ENCODE data around the gene SRD5A1.

SRD5A1 gene

DNA sequence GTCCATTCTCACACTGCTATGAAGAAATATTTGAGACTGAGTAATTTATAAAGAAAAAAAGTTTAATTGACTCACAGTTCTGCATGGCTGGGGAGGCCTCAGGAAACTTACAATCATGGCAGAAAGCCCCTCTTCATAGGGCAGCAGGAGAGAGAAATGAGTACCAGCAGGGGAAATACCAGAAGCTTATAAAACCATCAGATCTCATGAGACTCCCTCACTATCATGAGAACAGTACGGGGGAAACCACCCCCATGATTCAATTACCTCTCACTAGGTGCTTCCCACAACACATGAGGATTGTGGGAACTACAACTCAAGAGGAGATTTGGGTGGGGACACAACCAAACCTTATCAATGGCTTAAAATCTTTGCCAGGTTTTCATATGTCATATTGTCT lies 59.7 kb downstream of the SRD5A1 start:
- peak in 1 of 2 donors; percentile 40 for DNase-seq

DNA sequence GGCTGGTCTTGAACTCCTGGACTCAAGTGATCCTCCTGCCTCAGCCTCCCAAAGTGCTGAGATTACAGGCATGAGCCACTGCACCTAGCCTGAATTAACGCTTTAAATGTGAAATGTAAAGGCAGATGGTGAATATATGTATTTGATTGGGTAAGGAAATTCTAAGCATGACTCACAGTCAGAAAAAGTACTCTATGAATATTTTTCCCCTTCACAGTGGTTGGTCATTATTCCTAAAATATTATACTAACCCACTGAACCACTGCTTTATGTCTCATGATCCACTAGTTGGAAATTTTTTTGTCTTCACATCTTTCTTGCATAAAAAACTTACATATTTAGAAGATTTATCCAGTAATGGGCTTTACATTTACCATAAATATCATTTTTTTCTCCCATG lies 65.5 kb downstream of the SRD5A1 start:
- DNase-seq = peak in 1 of 2 donors; percentile 13

GRCh38 chr5:6699357-6699756 lies 66.1 kb downstream of the SRD5A1 start:
- DNase-seq = no peak

DNA sequence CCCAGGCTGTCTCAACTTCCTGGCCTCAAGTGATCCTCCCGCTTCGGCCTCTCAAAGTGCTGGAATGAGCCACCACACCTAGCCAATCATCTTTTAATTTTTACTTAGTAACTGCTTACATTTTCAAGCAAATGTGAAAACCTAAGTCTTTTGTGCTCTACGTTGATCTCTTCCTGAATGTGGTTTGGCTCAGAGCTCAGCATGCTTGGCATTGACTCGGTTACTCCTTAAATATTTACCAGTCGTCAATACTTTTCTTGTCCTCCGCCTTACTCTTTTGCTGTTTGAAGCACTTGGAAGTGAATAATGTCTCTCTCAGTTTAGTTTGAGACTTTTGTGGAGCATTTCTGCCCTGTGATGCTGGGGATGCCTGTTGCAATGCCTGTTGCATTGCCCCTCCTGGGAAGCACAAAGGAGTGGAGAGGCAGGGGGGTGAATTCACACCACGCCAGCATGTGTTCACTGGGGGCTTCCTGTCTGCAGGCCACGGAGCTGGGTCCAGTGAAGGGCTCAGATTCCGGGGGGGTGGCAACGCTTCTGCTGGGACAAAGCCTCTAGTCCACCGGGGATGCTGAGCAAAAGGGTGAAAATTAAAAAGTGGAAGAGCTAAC lies 66.9 kb downstream of the SRD5A1 start:
- no peak for DNase-seq

GRCh38 chr5:6700685-6701355 lies 67.6 kb downstream of the SRD5A1 start:
- DNase-seq = no peak

DNA sequence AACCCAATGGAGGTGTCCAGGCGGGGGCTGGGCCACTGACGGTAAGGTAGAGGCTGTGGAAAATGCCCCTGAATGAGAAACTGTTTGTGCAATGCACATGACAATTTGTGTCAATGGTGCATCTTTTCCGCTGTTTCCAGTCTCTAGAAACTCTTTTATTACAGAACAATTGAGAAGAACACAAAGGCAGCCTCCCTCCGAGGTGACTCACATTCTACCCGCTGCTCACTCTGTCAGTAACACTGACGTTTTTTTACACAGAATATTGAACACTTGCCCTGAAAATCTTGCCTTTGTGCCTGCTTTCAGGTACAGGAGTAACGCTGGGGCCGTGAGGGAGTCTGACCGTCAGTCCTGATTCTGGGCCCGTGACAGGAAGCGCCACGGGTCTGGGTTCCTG lies 68.3 kb downstream of the SRD5A1 start:
- DNase-seq = no peak

GRCh38 chr5:6702633-6703032 lies 69.4 kb downstream of the SRD5A1 start:
- no peak for DNase-seq

GRCh38 chr5:6703806-6704205 lies 70.6 kb downstream of the SRD5A1 start:
- DNase-seq = peak; percentile 28 to 33

DNA sequence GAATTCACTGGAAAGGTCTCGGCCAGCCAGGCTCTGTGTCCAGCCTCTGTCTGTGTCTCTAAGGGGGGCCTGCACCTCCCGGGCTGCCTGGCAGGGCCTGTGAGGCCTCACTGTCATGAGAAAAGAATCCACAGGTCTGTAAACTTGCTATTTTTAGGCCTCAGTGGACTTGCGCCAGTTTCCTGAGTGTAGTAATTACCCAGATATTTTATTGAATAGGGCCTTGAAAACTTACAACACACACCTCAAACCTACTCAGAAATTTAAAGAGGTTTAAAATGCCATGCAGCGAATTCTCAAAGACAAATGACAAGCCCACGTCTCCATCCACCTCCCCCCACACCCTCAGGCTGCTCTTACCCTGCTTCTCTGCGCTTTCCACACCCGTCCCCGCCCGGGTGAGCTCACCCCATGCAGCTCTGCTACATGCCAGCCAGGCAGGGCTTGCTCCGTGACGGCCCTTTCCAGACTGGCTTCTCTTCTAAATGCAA lies 71.2 kb downstream of the SRD5A1 start:
- peak in 1 of 2 donors; percentile 16 for DNase-seq

DNA sequence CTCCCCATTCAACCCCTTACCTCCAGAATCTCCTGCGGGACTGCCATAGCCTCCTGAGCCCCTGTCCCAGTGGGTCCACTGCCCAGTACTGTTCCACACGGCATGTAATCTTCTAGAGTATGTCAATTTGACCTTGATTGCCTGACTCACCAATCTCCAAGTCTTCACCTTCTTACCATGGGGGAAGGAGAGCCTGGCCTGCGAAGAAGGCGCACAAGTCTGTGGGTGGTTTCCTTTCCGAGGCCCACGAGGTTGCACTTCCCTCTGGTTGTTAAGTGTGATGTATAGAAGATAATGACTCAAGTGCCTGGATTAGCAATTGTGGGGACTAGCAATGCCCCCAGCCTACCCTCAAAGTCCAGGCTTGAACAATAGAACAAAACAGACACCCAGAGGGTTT lies 71.8 kb downstream of the SRD5A1 start:
- peak; percentile 77 to 90 for DNase-seq

DNA sequence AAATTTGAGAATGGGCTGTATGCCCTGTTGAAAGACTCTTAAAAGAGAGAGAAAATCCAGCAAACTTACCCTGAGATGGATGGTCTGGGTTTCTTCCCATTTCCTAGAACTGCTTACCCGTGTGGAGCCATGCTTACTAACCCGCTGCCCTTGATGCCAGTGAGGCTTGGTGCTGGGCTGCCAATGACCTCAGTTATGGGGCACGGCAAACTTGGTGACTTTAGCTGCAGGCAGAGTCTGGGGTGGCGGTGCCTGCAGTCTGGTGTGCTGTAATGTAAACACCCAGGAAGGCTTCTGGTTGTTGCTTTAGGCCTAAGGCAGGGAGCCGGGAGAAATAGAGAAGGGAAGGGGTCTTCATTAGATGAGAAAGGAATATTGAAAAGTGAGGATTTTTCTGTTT lies 72.7 kb downstream of the SRD5A1 start:
- DNase-seq = no peak

DNA sequence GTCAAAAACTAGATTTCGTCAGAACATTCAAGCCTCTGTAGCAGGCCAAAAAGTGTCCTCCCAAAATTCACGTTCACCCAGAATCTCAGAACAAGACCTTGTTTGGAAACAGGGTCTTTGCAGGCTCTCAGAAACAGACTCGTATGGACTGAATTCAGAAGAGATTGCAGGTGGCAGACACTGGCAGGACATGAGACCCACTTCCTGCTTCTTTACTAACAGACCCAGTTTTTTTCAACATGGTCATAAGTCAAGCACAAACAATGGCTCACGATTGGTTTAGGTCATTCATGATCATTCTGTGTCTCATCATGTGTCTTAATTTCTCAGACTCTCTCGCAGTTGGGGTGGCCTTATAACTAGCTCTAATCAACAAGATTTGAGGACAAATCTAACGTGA lies 74.6 kb downstream of the SRD5A1 start:
- DNase-seq = no peak

DNA sequence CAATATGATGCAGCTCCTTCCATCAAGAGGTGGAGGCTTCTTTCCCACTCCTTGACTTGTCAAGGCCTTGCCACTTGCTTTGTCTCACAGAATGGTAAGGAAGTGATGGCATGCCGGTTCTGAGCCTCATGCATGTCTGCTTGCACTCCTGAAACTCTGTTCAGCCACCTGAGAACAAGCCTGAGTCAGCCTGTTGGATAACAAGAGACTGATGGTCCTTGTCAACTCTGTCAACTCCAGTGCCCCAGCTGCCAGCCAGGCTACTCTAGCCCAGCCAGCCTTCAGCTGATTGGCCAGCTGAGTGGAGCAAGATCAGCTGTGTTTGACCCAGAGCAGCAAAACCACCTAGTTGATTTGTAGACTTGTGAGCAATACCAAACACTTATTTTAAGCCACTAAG lies 75.6 kb downstream of the SRD5A1 start:
- DNase-seq = no peak

DNA sequence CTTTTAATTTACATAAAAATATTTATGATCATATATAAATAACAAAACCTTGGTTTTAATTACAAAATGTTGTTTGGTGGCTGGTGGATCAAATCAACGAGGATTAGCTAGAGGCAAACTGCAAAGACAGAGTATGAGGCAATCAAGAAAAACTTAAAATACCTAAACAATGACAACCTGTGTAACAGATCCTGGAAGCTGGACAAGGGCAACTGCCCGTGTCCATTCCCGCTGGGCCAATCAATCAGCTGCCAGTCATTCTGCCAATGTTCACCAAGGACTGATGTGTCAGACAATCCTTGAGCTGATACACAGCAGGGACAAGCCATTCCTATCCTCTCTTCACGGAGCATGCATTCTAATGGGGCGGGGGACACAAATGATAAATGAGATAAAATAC lies 76.8 kb downstream of the SRD5A1 start:
- no peak for DNase-seq

GRCh38 chr5:6710551-6711318 lies 77.5 kb downstream of the SRD5A1 start:
- no peak for DNase-seq

DNA sequence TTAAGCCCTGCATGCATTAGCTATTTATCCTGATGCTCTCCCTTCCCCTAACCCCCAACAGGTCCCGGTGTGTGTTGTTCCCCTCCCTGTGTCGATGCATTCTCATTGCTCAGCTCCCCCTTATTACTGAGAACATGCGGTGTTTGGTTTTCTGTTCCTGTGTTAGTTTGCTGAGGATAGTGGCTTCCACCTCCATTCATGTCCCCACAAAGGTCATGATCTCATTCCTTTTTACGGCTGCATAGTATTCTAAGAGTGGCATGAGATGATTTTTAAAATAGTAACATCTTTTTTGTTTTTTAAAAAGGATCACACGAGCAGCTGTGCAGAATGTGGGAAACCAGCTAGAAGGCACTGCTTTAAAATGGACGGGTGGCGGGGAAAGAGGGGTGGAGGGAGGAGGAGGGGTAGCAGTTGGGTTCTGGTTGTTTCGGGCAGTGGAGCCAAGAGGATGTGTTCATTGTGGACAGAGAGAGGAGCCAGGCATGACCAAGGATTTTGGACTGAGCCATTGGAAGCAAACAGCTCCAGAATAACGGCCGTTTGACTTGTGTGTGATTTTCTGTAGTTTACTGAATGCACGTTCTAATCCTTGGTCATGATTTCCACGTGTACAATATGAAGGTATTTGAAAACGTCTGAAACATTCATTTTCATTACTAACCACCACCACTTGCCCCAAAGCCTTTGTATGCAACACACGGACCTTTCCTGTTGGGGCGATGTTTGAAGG lies 78.3 kb downstream of the SRD5A1 start:
- no peak for DNase-seq

GRCh38 chr5:6712142-6712576 lies 78.9 kb downstream of the SRD5A1 start:
- peak; percentile 22 to 29 for DNase-seq

- DNase-seq = peak; percentile 93 to 97
These were observed 79.5 kb downstream of the SRD5A1 start for GRCh38 chr5:6712577-6713273.

DNA sequence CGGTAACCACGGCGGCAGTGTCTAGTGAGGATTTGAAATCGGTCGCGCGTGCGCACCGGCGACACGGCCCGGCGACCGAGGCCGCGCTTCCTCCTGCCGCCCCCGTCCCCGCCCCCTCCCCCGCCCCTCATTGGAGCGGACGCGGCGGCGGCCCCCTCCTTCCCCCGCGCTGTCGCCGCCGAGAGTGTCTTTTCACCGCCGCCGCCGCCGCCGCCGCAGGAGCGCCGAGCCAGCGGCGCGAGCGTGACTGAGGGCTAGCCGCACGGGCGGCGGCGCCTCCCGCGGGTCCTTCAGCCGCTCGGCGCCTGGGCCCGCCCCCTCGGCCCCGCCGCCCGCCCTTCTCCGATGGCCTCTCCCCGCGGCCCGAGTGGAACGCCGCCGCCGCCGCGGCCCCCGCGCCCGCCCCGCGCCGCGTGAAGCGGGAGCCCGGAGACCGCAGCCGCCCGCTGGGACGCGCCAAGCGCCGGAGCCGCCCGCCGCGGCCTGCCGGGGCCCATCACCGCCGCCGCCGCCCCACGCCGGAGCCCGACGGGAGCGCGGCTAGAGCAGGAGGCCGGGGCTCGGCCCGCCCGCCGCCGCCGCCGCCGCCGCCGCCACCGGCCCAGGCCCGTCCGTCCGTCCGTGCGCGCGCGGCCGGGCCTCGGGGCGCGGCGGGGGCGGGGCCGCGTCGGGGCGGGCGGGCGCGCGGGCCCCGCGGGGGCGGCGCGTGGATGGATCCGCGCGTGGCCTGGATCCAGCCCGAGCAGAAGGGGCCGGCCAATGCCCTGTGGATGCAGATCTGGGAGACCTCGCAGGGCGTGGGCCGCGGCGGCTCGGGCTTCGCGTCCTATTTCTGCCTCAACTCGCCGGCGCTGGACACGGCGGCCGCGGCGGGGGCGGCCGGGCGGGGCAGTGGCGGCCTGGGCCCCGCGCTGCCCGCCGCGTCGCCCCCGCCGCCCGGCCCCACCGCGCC lies 80.3 kb downstream of the SRD5A1 start, which contains the start of gene TENT4A:
Gene TENT4A, plus strand, starts transcription at position 159 of the 952 bp plus-strand sequence. Its CDS starts 552 bp downstream, at position 711.
- peak in 1 of 2 donors; percentile 21 for DNase-seq

DNA sequence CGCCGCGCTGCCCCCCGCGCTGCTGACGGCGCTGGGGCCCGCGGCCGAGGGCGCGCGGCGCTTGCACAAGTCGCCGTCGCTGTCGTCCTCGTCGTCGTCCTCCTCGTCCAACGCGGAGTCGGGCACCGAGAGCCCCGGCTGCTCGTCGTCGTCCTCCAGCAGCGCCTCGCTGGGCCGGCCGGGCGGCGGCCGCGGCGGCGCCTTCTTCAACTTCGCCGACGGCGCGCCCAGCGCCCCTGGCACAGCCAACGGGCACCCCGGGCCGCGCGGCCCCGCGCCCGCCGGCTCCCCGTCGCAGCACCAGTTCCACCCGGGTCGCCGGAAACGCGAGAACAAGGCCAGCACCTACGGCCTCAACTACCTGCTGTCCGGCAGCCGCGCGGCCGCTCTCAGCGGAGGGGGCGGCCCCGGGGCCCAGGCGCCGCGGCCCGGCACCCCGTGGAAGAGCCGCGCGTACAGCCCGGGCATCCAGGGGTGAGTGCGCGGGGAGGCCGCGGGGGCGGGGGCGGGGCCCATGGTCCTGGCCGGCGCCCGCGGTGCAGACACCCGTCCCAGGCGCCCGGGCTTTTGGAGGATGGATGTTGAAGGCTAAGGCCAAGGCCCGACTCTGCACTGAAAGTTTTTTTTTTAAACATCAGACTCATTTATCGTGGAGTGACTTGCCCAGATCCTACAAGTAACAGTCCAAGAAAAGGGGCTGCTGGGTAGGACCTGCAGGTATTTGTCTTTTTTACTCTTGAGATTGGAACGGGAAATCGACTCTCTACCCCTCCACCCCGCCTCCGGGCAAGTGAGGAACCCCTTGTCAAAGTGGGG lies 81.2 kb downstream of the SRD5A1 start:
- peak in 1 of 2 donors; percentile 9 for DNase-seq
